HT-29 (cell line): Measurements from ENCODE around the gene THRA. TPM values are rescaled to one million over a fixed set of nuclear protein-coding genes. Genes with fewer than 3 reads are reported as not detected.
"Not testable (repeated sequence)": the region's sequence is repeated elsewhere in the genome, so short reads cannot be mapped to it uniquely, and the experiment has no call there.

Experiments
- DNase-seq: peaks from one replicate; pipeline ENCODE4 v3.0.0-alpha.2; 2015; ENCODE audit warnings: low spot score
- total RNA-seq: library from RNA; depleted of rRNA; stranded (reverse); fragments of >200 nt; shearing (Covaris generic); gene quantifications from 2 replicates; pipeline ENCODE4 v1.2.3, GENCODE V29; 2014

The THRA gene
- total RNA-seq, 1 experiment from 2014 or later, result 31.1 TPM

GRCh38 chr17:40112718-40113109 lies 49.9 kb downstream of the THRA start:
- no peak for DNase-seq

DNA sequence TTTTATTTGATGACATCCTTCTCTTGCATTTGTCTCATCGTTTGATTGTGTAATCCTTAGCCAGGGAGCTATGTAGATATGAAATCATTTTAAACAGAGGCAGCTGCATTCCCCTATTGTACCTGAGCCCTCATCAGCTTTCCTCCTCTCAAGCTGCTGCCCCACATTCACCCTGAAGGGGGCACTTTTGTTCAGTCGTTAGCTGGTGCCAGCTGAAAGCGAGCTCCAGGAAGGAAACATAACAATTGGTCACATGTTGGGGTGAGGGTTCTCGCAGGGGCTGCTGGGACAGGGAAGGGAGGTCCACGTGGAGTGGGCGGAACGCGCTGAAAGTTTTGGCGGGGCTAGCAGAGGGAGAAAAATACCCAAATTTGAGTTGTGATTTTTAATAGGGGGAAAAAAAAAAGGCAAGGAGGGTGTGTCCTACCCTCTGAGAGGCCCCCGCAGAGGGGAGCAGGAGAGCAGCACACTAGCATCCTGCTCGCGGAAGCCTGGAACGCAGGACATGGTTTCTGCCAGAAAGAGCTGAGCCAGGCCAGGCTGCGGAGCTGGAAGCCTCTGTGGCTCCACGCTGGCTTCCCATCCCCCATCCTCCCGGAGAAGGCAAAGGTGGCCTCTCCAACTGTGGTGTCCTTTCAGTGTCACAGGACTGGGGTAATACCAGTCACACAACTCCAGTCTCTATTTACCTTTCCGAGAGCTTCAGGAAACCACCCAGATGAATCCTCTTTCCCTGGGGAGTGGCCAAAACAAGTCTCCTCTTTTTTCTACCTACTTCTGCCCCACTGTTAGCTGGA lies 50.5 kb downstream of the THRA start:
- peak; percentile 97 for DNase-seq

- no peak for DNase-seq
These were observed 51.1 kb downstream of the THRA start for GRCh38 chr17:40113907-40114245.

GRCh38 chr17:40115101-40115436 lies 52.3 kb downstream of the THRA start:
- DNase-seq, result no peak

- DNase-seq, result peak; percentile 76
These were observed 58.7 kb downstream of the THRA start, which contains the start of gene MSL1 for GRCh38 chr17:40121181-40122135. TSS of gene MSL1 (plus strand) at chr17:40121971. CDS start at chr17:40122613, 642 bp downstream.

- peak; percentile 53 for DNase-seq
These were observed 59.6 kb downstream of the THRA start for GRCh38 chr17:40122136-40122998.

DNA sequence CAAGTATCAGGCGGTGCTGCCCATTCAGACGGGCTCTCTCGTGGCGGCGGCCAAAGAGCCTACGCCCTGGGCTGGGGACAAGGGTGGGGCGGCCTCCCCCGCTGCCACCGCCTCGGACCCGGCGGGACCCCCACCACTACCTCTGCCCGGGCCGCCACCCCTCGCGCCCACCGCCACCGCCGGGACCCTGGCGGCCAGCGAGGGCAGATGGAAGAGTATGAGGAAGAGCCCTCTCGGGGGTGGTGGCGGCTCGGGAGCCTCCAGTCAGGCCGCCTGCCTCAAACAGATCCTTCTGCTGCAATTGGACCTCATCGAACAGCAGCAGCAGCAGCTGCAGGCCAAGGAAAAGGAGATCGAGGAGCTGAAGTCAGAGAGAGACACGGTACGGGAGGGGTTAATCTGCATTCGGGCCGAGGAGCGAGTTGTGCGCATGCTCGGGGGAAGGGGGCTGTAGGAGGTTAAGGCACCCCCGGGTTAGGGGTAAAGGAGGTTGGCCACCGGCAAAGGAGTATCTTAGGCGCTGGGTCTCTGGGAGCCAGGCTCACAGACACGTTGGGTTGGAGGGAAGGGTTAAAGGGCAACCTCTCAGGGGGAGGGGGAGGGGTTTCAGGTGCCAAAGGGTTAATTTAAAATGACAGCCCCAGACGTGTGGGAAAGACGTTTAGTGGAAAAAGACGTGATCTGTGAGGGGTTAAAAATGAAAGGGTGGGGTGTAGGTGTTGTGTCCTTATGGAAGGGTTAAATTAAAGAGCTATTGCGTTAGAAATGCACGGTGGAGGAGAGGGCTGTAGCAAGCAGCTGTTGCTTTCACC lies 60.4 kb downstream of the THRA start:
- DNase-seq, result peak; percentile 63

- DNase-seq, result no peak
These were observed 61.0 kb downstream of the THRA start for GRCh38 chr17:40123811-40124114.

DNA sequence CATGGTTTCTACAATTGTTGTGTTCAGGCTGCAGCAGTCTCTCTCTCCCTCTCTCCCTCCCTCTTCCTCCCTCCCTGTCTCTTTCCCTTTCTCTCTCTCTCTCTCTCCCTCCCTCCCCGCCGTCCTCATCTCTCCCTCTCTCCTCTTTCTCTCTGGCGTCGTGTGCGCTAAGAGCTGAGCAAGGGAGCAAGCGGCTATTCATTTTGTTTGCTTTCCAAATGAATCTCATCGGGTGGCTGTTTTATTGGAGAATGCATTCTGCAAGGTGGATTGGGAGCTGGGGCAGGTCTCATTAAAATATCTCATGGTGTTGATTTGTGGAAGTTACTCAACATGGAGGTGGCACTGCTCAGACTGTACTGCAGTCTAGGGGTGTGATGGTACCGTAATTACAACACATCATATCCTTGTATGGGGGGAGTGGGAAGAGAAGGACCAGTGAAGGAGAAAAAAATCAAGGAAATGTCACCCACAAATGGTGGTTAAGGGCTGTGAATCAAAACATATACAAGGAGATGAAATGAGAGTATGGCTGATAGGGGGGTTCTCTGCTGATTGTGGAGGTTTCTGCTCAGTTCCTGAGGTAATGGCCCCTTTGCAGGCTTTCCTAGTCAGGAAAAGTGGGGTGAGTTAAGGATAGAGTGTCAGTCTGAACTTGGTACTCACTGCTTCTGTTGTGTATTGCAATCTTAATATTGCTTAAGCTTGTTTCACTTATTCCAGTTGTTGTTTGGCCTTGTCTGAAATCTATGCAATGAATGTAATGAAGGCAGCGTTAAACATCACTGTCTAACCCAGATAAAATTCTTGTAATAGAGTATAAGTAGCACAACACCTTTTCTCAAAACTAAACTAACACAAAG lies 61.7 kb downstream of the THRA start:
- DNase-seq, result no peak

GRCh38 chr17:40129498-40129897 lies 66.7 kb downstream of the THRA start:
- no peak for DNase-seq

GRCh38 chr17:40130352-40131042 lies 67.7 kb downstream of the THRA start:
- no peak for DNase-seq

GRCh38 chr17:40134184-40134583 lies 71.4 kb downstream of the THRA start:
- no peak for DNase-seq

GRCh38 chr17:40135817-40136216 lies 73.1 kb downstream of the THRA start:
- no peak for DNase-seq

DNA sequence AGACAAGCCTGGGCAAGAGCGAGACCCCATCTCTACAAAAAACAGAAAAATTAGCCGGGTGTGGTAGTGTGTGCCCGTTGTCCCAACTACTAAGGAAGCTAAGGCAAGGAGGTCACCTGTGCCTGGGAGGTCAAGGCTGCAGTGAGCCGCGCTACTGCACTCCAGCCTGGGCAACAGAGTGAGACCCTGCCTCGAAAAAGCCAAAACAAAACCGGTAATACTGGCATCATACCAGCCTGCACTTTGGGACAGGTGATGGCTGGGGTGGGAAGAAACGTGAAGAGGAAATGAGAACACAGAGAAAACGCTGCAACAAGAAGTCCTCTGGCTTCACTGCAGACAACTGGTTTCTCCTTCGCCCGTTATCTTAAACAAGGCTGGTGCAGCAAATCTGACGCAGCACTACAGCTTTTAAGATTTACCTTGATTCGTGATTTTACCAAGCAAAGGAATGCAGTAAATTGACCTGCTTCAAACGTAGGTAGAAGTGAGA lies 76.8 kb downstream of the THRA start:
- no peak for DNase-seq

- DNase-seq, result not testable (repeated sequence)
These were observed 80.4 kb downstream of the THRA start for GRCh38 chr17:40143166-40143565.
